ENCODE measurements around the gene LDB3.
A peak's percentile ranks its signal among the peaks of the same experiment; 100 is the strongest.

LDB3 gene

GRCh38 chr10:86673827-86674581 is 5.7 kb downstream of the LDB3 start:
- peaks cover 0 to 6% (median 0%) of the 10 kb centered on the region in 11 experiments; a peak in 1 of 22 replicates for H3K27me3 ChIP-seq
- H3K9ac ChIP-seq, result peak overlapping the region in 4 of 11 experiments; percentile 10 to 50 (median 32); a peak in 5 of 22 replicates

GRCh38 chr10:86674912-86675311 is 6.6 kb downstream of the LDB3 start:
- no peak for TF ChIP-seq Cebpa-rat (IDR thresholded peaks at IDR 0.05)
- Histone ChIP-seq H3K4me1 (peaks cover 24 to 93% (median 71%) of the 10 kb centered on the region in 10 experiments), H3K9ac (no peak overlapping the region), H3K36me3 (no peaks in the 10 kb centered on the region), H3K27me3 (peaks cover 0 to 6% (median 0%) of the 10 kb centered on the region in 11 experiments; a peak in 1 of 22 replicates), H3K4me2 (peak overlapping the region in 9 of 11 experiments; percentile 63 to 93 (median 87); a peak in 17 of 22 replicates), H4K20me1 (peaks cover 0 to 33% (median 0%) of the 10 kb centered on the region in 11 experiments; a peak in 1 of 22 replicates), H3K9me3 (replicated peaks in 1 of 11) (no peaks in the 10 kb centered on the region), H3K27ac (no peak overlapping the region), H3K4me3 (no peak overlapping the region)

More at GRCh38 chr10:86673827-86674581, 5.7 kb downstream of the LDB3 start:
- TF ChIP-seq Cebpa-rat (IDR thresholded peaks at IDR 0.05), result no peak
- H3K9me3 ChIP-seq (replicated peaks in 1 of 11), result no peaks in the 10 kb centered on the region
- no peaks in the 10 kb centered on the region for H3K36me3 ChIP-seq
- peaks cover 20 to 93% (median 71%) of the 10 kb centered on the region in 10 experiments for H3K4me1 ChIP-seq
- H3K4me2 ChIP-seq, result peak overlapping the region; percentile 5 to 93 (median 86); a peak in 20 of 22 replicates
- H3K27ac ChIP-seq, result 0 out of 22 replicates have a peak overlapping the region, but pooled peaks of 2 of the 11 experiments have one; percentile 1 to 23
- peaks cover 0 to 41% (median 0%) of the 10 kb centered on the region in 11 experiments; a peak in 3 of 22 replicates for H4K20me1 ChIP-seq
- H3K4me3 ChIP-seq, result no peak overlapping the region; a peak in 1 of 20 replicates

- Histone ChIP-seq H4K20me1 (0 out of 22 replicates have a peak, but pooled peaks cover 0 to 17% (median 0%) of the 10 kb centered on the region in 11 experiments), H3K4me1 (peaks cover 20 to 83% (median 57%) of the 10 kb centered on the region in 10 experiments), H3K27me3 (peaks cover 0 to 6% (median 0%) of the 10 kb centered on the region in 11 experiments; a peak in 1 of 22 replicates), H3K9ac (no peak overlapping the region), H3K27ac (no peak overlapping the region), H3K36me3 (no peaks in the 10 kb centered on the region), H3K4me3 (no peak overlapping the region), H3K4me2 (peak overlapping the region in 3 of 11 experiments; percentile 4 to 24 (median 21); a peak in 1 of 22 replicates), H3K9me3 (replicated peaks in 1 of 11) (no peaks in the 10 kb centered on the region)
- no peak for TF ChIP-seq Cebpa-rat (IDR thresholded peaks at IDR 0.05)
Measured at GRCh38 chr10:86677374-86677773, 9.1 kb downstream of the LDB3 start.

GRCh38 chr10:86678999-86679792 is 10.9 kb downstream of the LDB3 start:
- Histone ChIP-seq H3K4me1 (peaks cover 10 to 64% (median 39%) of the 10 kb centered on the region in 10 experiments; a peak in 19 of 20 replicates), H3K9me3 (replicated peaks in 1 of 11) (no peaks in the 10 kb centered on the region), H4K20me1 (peaks cover 0 to 9% (median 0%) of the 10 kb centered on the region in 11 experiments; a peak in 2 of 22 replicates), H3K36me3 (no peaks in the 10 kb centered on the region), H3K9ac (no peak overlapping the region), H3K27ac (no peak overlapping the region), H3K27me3 (no peaks in the 10 kb centered on the region), H3K4me3 (no peak overlapping the region), H3K4me2 (peak overlapping the region; percentile 13 to 68 (median 51); a peak in 21 of 22 replicates)
- TF ChIP-seq Cebpa-rat (IDR thresholded peaks at IDR 0.05), result no peak

GRCh38 chr10:86681047-86681446 is 12.7 kb downstream of the LDB3 start:
- Histone ChIP-seq H3K4me3 (no peak overlapping the region), H3K9me3 (replicated peaks in 1 of 11) (no peaks in the 10 kb centered on the region), H3K4me1 (peaks cover 8 to 47% (median 26%) of the 10 kb centered on the region in 10 experiments; a peak in 18 of 20 replicates), H4K20me1 (peaks cover 0 to 9% (median 0%) of the 10 kb centered on the region in 11 experiments; a peak in 2 of 22 replicates), H3K36me3 (no peaks in the 10 kb centered on the region), H3K27me3 (no peaks in the 10 kb centered on the region), H3K4me2 (peak overlapping the region in 4 of 11 experiments; percentile 38 to 68 (median 62); a peak in 7 of 22 replicates), H3K27ac (no peak overlapping the region), H3K9ac (no peak overlapping the region)
- TF ChIP-seq Cebpa-rat (IDR thresholded peaks at IDR 0.05), result no peak

GRCh38 chr10:86681722-86682386 is 13.5 kb downstream of the LDB3 start:
- Histone ChIP-seq H3K4me2 (no peak overlapping the region), H3K27me3 (no peaks in the 10 kb centered on the region), H3K4me1 (peaks cover 8 to 39% (median 23%) of the 10 kb centered on the region in 10 experiments; a peak in 18 of 20 replicates), H3K9ac (no peak overlapping the region), H3K27ac (no peak overlapping the region), H4K20me1 (peaks cover 0 to 10% (median 0%) of the 10 kb centered on the region in 11 experiments; a peak in 2 of 22 replicates), H3K9me3 (replicated peaks in 1 of 11) (no peaks in the 10 kb centered on the region), H3K36me3 (no peaks in the 10 kb centered on the region), H3K4me3 (no peak overlapping the region)
- no peak for TF ChIP-seq Cebpa-rat (IDR thresholded peaks at IDR 0.05)

GRCh38 chr10:86682675-86683074 is 14.4 kb downstream of the LDB3 start:
- no peaks in the 10 kb centered on the region for H3K27me3 ChIP-seq
- H4K20me1 ChIP-seq, result peaks cover 0 to 10% (median 0%) of the 10 kb centered on the region in 11 experiments; a peak in 2 of 22 replicates
- no peak overlapping the region for H3K9ac ChIP-seq
- H3K4me1 ChIP-seq, result peaks cover 8 to 32% (median 23%) of the 10 kb centered on the region in 10 experiments; a peak in 18 of 20 replicates
- H3K9me3 ChIP-seq (replicated peaks in 1 of 11), result no peaks in the 10 kb centered on the region
- no peak for TF ChIP-seq Cebpa-rat (IDR thresholded peaks at IDR 0.05)
- H3K27ac ChIP-seq, result no peak overlapping the region
- H3K36me3 ChIP-seq, result no peaks in the 10 kb centered on the region
- no peak overlapping the region for H3K4me3 ChIP-seq
- H3K4me2 ChIP-seq, result no peak overlapping the region

GRCh38 chr10:86684331-86685097 is 16.2 kb downstream of the LDB3 start:
- H3K27ac ChIP-seq, result no peak overlapping the region
- no peaks in the 10 kb centered on the region for H3K27me3 ChIP-seq
- H3K4me3 ChIP-seq, result no peak overlapping the region
- no peak overlapping the region; a peak in 1 of 22 replicates for H3K4me2 ChIP-seq
- H4K20me1 ChIP-seq, result peaks cover 0 to 10% (median 0%) of the 10 kb centered on the region in 11 experiments; a peak in 2 of 22 replicates
- H3K36me3 ChIP-seq, result no peaks in the 10 kb centered on the region
- no peak for TF ChIP-seq Cebpa-rat (IDR thresholded peaks at IDR 0.05)
- no peak overlapping the region for H3K9ac ChIP-seq
- H3K4me1 ChIP-seq, result peaks cover under 1 to 23% (median 12%) of the 10 kb centered on the region in 10 experiments; a peak in 17 of 20 replicates
- no peaks in the 10 kb centered on the region for H3K9me3 ChIP-seq (replicated peaks in 1 of 11)

All from BLaER1 treated with 17β-estradiol and CSF1 and Interleukin-3, amounts not matched to agents 10 nM and 100 nM (cell line).